Stimulated activated CD4-positive, alpha-beta T cell treated with anti-CD3 and anti-CD28 coated beads, Interleukin-15, amount 100 ng/mL, for 48 hours (primary cell): ENCODE data around the gene ARL6IP6.

ENCODE experiments used
- DNase-seq, 2 donors: peaks; one replicate each; pipeline ENCODE4 v3.0.0-alpha.2; 2020; ENCODE audit warnings: low read depth in 2 of 2

The ARL6IP6 gene

DNA sequence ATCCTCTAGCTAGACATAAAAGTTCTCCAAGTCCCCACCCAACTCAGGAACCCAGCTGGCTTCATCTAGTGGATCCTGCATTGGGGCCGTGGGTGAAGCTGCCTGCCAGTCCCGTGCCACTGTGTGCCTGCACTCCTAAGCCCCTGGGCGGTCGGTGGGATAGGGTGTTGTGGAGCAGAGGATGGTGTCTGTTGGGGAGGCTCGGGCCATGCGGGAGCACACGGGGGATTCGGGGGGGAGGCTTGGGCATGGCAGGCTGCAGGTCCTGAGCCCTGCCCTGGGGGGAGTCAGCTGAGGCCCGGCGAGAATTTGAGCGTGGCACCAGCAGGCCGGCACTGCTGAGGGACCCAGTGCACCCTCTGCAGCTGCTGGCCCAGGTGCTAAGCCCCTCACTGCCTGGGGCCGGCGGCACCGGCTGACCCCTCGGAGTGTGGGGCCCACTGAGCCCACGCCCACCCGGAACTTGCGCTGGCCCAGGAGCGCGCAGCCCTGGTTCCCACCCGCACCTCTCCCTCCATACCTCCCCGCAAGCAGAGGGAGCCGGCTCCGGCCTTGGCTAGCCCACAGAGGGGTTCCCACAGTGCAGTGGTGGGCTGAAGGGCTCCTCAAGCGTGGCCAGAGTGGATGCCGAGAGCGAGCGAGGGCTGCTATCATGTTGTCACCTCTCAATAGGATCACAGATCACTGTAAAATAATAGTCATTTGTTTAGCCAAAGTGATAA, 86.4 kb downstream of the ARL6IP6 start:
- DNase-seq, result no peak

- no peak for DNase-seq
These were observed 93.5 kb downstream of the ARL6IP6 start for GRCh38 chr2:152811916-152812315.
